GM23248 (cell line): Measurements from ENCODE around the gene PLA2G2C. TPM values are rescaled to one million over a fixed set of nuclear protein-coding genes. Genes with fewer than 3 reads are reported as not detected.

ENCODE experiments used
- DNase-seq: peaks from one replicate; pipeline ENCODE4 v3.0.0-alpha.2; 2015
- H2AFZ ChIP-seq: fragments of 200-600 bp; sonication (generic); 2 replicates; pipeline ENCODE4 v1.6.1; 2016; ENCODE audit warnings: antibody characterized with exemption
- H3F3A ChIP-seq: fragments of 200-600 bp; sonication (generic); 2 replicates; pipeline ENCODE4 v1.6.1; 2016; ENCODE audit warnings: mild to moderate bottlenecking, antibody characterized with exemption, mixed run types; ENCODE audit not compliant: insufficient read depth
- H3K27ac ChIP-seq: fragments of 200-600 bp; sonication (generic); 2 replicates; pipeline ENCODE4 v1.5.1; 2016; ENCODE audit warnings: mild to moderate bottlenecking
- H3K27me3 ChIP-seq: fragments of 200-600 bp; sonication (generic); replicated peaks from 2 replicates; pipeline ENCODE4 v1.6.1; 2016; ENCODE audit warnings: mild to moderate bottlenecking; ENCODE audit not compliant: insufficient read depth
- H3K36me3 ChIP-seq: fragments of 200-600 bp; sonication (generic); 2 replicates; pipeline ENCODE4 v1.6.1; 2016; ENCODE audit warnings: low read depth, mild to moderate bottlenecking
- H3K4me1 ChIP-seq: fragments of 200-600 bp; sonication (generic); 2 replicates; pipeline ENCODE4 v1.6.1; 2016; ENCODE audit warnings: mild to moderate bottlenecking; ENCODE audit not compliant: insufficient read depth
- H3K4me2 ChIP-seq: fragments of 200-600 bp; sonication (generic); one replicate; pipeline ENCODE4 v1.6.1; 2016; ENCODE audit warnings: mild to moderate bottlenecking; ENCODE audit not compliant: unreplicated experiment
- H3K4me3 ChIP-seq: fragments of 200-600 bp; sonication (generic); 2 replicates; pipeline ENCODE4 v1.5.1; 2016; ENCODE audit warnings: mild to moderate bottlenecking
- H3K79me2 ChIP-seq: fragments of 200-600 bp; sonication (generic); 2 replicates; pipeline ENCODE4 v1.6.1; 2016; ENCODE audit warnings: mild to moderate bottlenecking; ENCODE audit not compliant: insufficient read depth
- H3K9ac ChIP-seq: fragments of 200-600 bp; sonication (generic); 2 replicates; pipeline ENCODE4 v1.6.1; 2016; ENCODE audit warnings: mild to moderate bottlenecking
- H3K9me2 ChIP-seq: fragments of 200-600 bp; sonication (generic); 2 replicates; pipeline ENCODE4 v1.6.1; 2016; ENCODE audit warnings: mixed run types, mild to moderate bottlenecking, moderate library complexity; ENCODE audit not compliant: insufficient read depth
- H3K9me3 ChIP-seq: fragments of 200-600 bp; sonication (generic); one replicate; pipeline ENCODE4 v1.6.1; 2017; ENCODE audit warnings: low read depth
- H4K20me1 ChIP-seq: fragments of 200-600 bp; sonication (generic); 2 replicates; pipeline ENCODE4 v1.6.0; 2016; ENCODE audit not compliant: insufficient read depth
- EZH2 ChIP-seq: fragments of 200-600 bp; sonication (generic); IDR thresholded peaks from 2 replicates; pipeline ENCODE4 v1.6.1; 2018; ENCODE audit warnings: antibody characterized with exemption, mild to moderate bottlenecking; ENCODE audit not compliant: insufficient read depth, poor library complexity, severe bottlenecking
- EZH2phosphoT487 ChIP-seq: fragments of 200-600 bp; sonication (generic); IDR thresholded peaks from 2 replicates; pipeline ENCODE4 v1.6.1; 2018; ENCODE audit warnings: antibody characterized with exemption, moderate library complexity, mild to moderate bottlenecking, low read depth; ENCODE audit not compliant: insufficient read depth
- WGBS, 2 experiments: methylation state at CpG; one replicate each; pipeline ENCODE4 v1.1.6; 2015 to 2017; ENCODE audit warnings: low lambda C conversion rate in 2 of 2, low coverage in 1 of 2; ENCODE audit errors: missing lambda C conversion rate in 2 of 2; 5-methylcytosine and 5-hydroxymethylcytosine counted together
- in situ Hi-C: fragments of 300-500 bp; cut with MboI; formaldehyde crosslinking; loops from 2 replicates; pipeline ENCODE4 v1.15.0; 2020
- polyA plus RNA-seq: library from polyadenylated mRNA; unstranded; fragments of >200 nt; fragmentation: Nextera tagmentation; extraction: Ambion mirVana; gene quantifications from 2 replicates; pipeline ENCODE4 v1.2.1, GENCODE V29; 2016
- total RNA-seq: library from RNA; depleted of rRNA; stranded (reverse); fragments of >200 nt; shearing (Covaris generic); gene quantifications from 2 replicates; pipeline ENCODE4 v1.2.3, GENCODE V29; 2014

PLA2G2C gene
- total and polyA plus RNA-seq, 2 experiments from 2014 or later: not detected

GRCh38 chr1:20190256-20191160, 4.2 kb upstream of the PLA2G2C start:
- Histone ChIP-seq H3K9ac (no peak overlapping the region), H3K4me3 (no peak overlapping the region), H3K9me3 (no peaks in the 10 kb centered on the region), H3K9me2 (no peaks in the 10 kb centered on the region), H3K27me3 (peaks cover 66% of the 10 kb centered on the region), H3F3A (no peaks in the 10 kb centered on the region), H3K79me2 (no peaks in the 10 kb centered on the region), H2AFZ (no peak overlapping the region), H4K20me1 (no peaks in the 10 kb centered on the region), H3K36me3 (no peaks in the 10 kb centered on the region), H3K27ac (no peak overlapping the region), H3K4me2 (no peak overlapping the region), H3K4me1 (peaks cover 6% of the 10 kb centered on the region)
- WGBS, 2 experiments: 77% methylated on average over 19 of the region's 19 CpGs
- in situ Hi-C loops: no loop called here
- DNase-seq: no peak
- no peak for TF ChIP-seq EZH2
- no peak for TF ChIP-seq EZH2phosphoT487

DNA sequence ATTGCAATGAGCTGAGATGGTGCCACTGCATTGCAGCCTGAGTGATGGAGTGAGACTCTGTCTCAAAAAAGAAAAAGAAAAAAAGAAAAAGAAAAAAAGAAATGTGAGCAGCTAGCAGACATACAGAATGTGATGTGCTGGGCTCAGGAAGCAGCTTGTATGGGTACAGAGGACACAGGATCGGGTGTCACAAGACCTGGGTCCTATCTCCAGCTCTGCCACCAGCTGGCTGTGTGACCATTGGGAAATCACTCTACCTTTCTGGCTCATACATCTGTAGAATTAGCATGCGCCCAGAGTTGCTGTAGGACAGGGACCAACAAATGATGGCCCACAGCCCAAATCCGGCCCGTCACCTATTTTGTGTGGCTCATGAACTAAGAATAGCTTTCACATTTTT, 3.3 kb upstream of the PLA2G2C start:
- no peak overlapping the region for H3K27ac ChIP-seq
- no peaks in the 10 kb centered on the region for H3K36me3 ChIP-seq
- H3K79me2 ChIP-seq: no peaks in the 10 kb centered on the region
- DNase-seq: no peak
- no peak overlapping the region for H3K4me2 ChIP-seq
- H3K4me3 ChIP-seq: no peak overlapping the region
- no peaks in the 10 kb centered on the region for H3K9me2 ChIP-seq
- H2AFZ ChIP-seq: no peak overlapping the region
- TF ChIP-seq EZH2phosphoT487: no peak
- TF ChIP-seq EZH2: no peak
- H3K4me1 ChIP-seq: peaks cover 1% of the 10 kb centered on the region
- in situ Hi-C loops: no loop called here
- H3F3A ChIP-seq: no peaks in the 10 kb centered on the region
- 63 to 72% methylated on average over 4 of the region's 4 CpGs for WGBS, 2 experiments
- H3K27me3 ChIP-seq: peaks cover 72% of the 10 kb centered on the region
- H4K20me1 ChIP-seq: no peaks in the 10 kb centered on the region
- H3K9me3 ChIP-seq: no peaks in the 10 kb centered on the region
- H3K9ac ChIP-seq: no peak overlapping the region

DNA sequence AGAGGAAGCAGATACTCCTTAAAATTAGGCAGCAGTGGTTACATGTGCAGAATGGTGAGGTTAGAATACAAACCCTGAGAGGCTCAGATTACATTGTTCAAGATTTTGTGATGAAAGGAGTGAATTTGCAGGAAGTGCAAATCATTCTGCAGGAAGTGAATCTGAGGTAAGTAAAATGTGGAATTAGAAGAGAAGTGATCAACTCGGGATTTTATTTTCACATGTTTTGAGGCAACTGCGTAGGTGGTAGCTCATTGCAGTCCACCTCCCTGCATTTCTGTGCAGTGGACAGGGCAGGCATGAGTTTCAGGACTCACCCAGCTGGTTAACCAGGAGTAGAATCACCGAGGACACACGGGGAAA, 2.1 kb upstream of the PLA2G2C start:
- TF ChIP-seq EZH2 (no peak), EZH2phosphoT487 (no peak)
- WGBS, 2 experiments: 73 to 78% methylated on average over 4 of the region's 4 CpGs
- Histone ChIP-seq H3K79me2 (no peaks in the 10 kb centered on the region), H3K36me3 (no peaks in the 10 kb centered on the region), H4K20me1 (no peaks in the 10 kb centered on the region), H3F3A (no peaks in the 10 kb centered on the region), H3K9ac (no peak overlapping the region), H3K4me1 (no peaks in the 10 kb centered on the region), H3K4me2 (no peak overlapping the region), H3K9me3 (no peaks in the 10 kb centered on the region), H3K27ac (no peak overlapping the region), H3K4me3 (no peak overlapping the region), H3K9me2 (no peaks in the 10 kb centered on the region), H3K27me3 (peaks cover 68% of the 10 kb centered on the region), H2AFZ (no peak overlapping the region)
- DNase-seq: no peak
- in situ Hi-C loops: no loop called here

GRCh38 chr1:20187813-20188454, 1.6 kb upstream of the PLA2G2C start:
- H2AFZ ChIP-seq: no peak overlapping the region
- no peaks in the 10 kb centered on the region for H4K20me1 ChIP-seq
- peaks cover 72% of the 10 kb centered on the region for H3K27me3 ChIP-seq
- no peaks in the 10 kb centered on the region for H3K9me3 ChIP-seq
- no peaks in the 10 kb centered on the region for H3K9me2 ChIP-seq
- H3K9ac ChIP-seq: no peak overlapping the region
- H3K4me3 ChIP-seq: no peak overlapping the region
- H3K27ac ChIP-seq: no peak overlapping the region
- no peaks in the 10 kb centered on the region for H3F3A ChIP-seq
- no peak for DNase-seq
- in situ Hi-C loops: no loop called here
- H3K36me3 ChIP-seq: no peaks in the 10 kb centered on the region
- 46 to 53% methylated on average over 4 of the region's 4 CpGs for WGBS, 2 experiments
- no peaks in the 10 kb centered on the region for H3K4me1 ChIP-seq
- no peaks in the 10 kb centered on the region for H3K79me2 ChIP-seq
- H3K4me2 ChIP-seq: no peak overlapping the region
- no peak for TF ChIP-seq EZH2phosphoT487
- no peak for TF ChIP-seq EZH2
